Gastrocnemius medialis (tissue), 4 donors: ENCODE data around the gene JAML.

Source experiments
- POLR2A ChIP-seq, 2 donors: fragments of 450-650 bp; IDR thresholded peaks; one replicate each; pipeline ENCODE4 v1.6.1; 2017; ENCODE audit warnings: antibody characterized with exemption in 2 of 2, mild to moderate bottlenecking in 2 of 2, moderate library complexity in 2 of 2
- TF ChIP-seq, protein P1 (sequence below), 5 experiments: fragments of 450-650 bp in 3 of 5; fragments of 200-600 bp in 2 of 5; sonication (generic) in 2 of 5; IDR thresholded peaks in 4 of 5; conservative IDR thresholded peaks in 1 of 5; 1 replicate in 4 of 5; 2 replicates in 1 of 5; pipeline ENCODE4 v1.5.1; 2016 to 2019; ENCODE audit warnings: antibody characterized with exemption in 5 of 5, mild to moderate bottlenecking in 3 of 5, moderate library complexity in 3 of 5

DNA sequence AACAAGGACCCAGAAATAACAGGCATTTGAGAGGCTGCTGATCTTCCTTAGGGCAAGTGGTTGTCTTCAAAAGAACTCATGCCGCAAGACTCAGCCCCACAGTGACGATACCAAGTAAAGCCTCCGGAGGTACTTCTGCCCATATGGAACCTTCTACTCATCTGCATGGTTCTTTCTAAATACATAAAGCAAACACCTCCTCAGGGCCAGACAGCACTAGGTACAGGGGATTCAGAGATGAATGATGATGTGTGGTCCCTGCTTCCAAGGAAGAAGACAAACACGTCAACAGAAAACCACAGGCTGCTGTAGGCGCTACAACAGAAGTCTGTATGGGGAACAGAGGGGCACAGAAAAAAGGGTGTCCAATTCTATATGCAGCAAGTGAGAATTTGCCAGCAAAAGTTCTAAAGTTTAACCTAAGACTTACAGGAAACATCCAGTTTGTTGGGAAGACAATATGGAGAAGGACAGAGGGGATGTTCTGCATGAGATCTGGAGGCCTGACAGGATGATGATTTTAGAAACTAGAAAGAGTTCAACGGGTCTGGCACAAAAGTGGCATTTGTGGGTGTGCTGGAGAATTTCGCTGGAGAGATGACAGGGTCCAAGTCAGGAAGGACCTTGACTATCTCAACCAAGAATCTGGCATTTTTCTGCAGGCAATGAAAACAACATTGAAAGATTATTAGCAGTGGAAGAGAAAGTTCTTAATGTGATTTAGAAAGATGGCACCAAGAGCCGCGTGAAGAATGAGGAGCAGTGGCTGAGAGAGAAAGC is 23.7 kb downstream of the JAML start:
- TF ChIP-seq, protein P1, sequence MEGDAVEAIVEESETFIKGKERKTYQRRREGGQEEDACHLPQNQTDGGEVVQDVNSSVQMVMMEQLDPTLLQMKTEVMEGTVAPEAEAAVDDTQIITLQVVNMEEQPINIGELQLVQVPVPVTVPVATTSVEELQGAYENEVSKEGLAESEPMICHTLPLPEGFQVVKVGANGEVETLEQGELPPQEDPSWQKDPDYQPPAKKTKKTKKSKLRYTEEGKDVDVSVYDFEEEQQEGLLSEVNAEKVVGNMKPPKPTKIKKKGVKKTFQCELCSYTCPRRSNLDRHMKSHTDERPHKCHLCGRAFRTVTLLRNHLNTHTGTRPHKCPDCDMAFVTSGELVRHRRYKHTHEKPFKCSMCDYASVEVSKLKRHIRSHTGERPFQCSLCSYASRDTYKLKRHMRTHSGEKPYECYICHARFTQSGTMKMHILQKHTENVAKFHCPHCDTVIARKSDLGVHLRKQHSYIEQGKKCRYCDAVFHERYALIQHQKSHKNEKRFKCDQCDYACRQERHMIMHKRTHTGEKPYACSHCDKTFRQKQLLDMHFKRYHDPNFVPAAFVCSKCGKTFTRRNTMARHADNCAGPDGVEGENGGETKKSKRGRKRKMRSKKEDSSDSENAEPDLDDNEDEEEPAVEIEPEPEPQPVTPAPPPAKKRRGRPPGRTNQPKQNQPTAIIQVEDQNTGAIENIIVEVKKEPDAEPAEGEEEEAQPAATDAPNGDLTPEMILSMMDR (IDR thresholded peaks at IDR 0.05 in 4 of 5, conservative IDR thresholded peaks at IDR 0.05 in 1 of 5), result no peak
- TF ChIP-seq POLR2A (IDR thresholded peaks at IDR 0.05), result no peak
